Transverse colon (tissue), 4 donors: ENCODE measurements around the gene KLHL11.

ENCODE experiments used
- CTCF ChIP-seq, 5 experiments: fragments of 200-600 bp in 3 of 5; fragments of 450-650 bp in 2 of 5; sonication (generic) in 3 of 5; IDR thresholded peaks; 1 replicate in 2 of 5; 2 replicates in 3 of 5; pipeline ENCODE4 v1.5.1; 2016 to 2017; ENCODE audit warnings: antibody characterized with exemption in 5 of 5, inconsistent platforms in 3 of 5, mild to moderate bottlenecking in 2 of 5, moderate library complexity in 1 of 5
- POLR2AphosphoS5 ChIP-seq, 3 donors: sonication (generic); formaldehyde crosslinking; IDR thresholded peaks; one replicate each; pipeline ENCODE4 v1.6.1; 2016; ENCODE audit warnings: antibody characterized with exemption in 3 of 3

- TF ChIP-seq CTCF (IDR thresholded peaks at IDR 0.05): no peak
- TF ChIP-seq POLR2AphosphoS5 (IDR thresholded peaks at IDR 0.05): no peak
Measured at GRCh38 chr17:41895617-41896016, 30.4 kb upstream of the KLHL11 start.
